Central memory CD8-positive, alpha-beta T cell (primary cell): Measurements from ENCODE around the gene UTF1.
A peak's percentile ranks its signal among the peaks of the same experiment; 100 is the strongest.

Experiments used
- ATAC-seq: fragments of 150-1000 bp; cut with Tn5 transposase; replicated peaks from 2 replicates; pipeline ENCODE4 v1.10.0; 2022; ENCODE audit warnings: mild to moderate bottlenecking, moderate FRiP score, moderate number of reproducible peaks; ENCODE audit not compliant: poor library complexity, severe bottlenecking; ENCODE audit errors: extremely low read depth
- DNase-seq, 2 donors: peaks; one replicate each; pipeline ENCODE4 v3.0.0; 2021; ENCODE audit warnings: low spot score in 2 of 2
- H3K27ac Mint-ChIP-seq: one replicate; pipeline ENCODE4 v1.8.0; 2022; ENCODE audit warnings: low read depth, mild to moderate bottlenecking, moderate library complexity, mixed read lengths
- H3K27me3 Mint-ChIP-seq: one replicate; pipeline ENCODE4 v1.8.0; 2022; ENCODE audit warnings: mixed read lengths
- H3K36me3 Mint-ChIP-seq: one replicate; pipeline ENCODE4 v1.8.0; 2022; ENCODE audit warnings: mild to moderate bottlenecking, moderate library complexity, mixed read lengths; ENCODE audit not compliant: insufficient read depth
- H3K4me1 Mint-ChIP-seq: one replicate; pipeline ENCODE4 v1.8.0; 2022; ENCODE audit warnings: mixed read lengths
- H3K4me3 Mint-ChIP-seq: one replicate; pipeline ENCODE4 v1.8.0; 2022; ENCODE audit warnings: mild to moderate bottlenecking, moderate library complexity, mixed read lengths
- H3K9me3 Mint-ChIP-seq: one replicate; pipeline ENCODE4 v1.8.0; 2022; ENCODE audit warnings: mixed read lengths

Gene UTF1

GRCh38 chr10:133273534-133274143 is 43.6 kb downstream of the UTF1 start:
- peaks cover 39% of the 10 kb centered on the region for H3K36me3 Mint-ChIP-seq
- H3K4me3 Mint-ChIP-seq = peak overlapping the region; percentile 37
- no peaks in the 10 kb centered on the region for H3K27me3 Mint-ChIP-seq
- no peak for ATAC-seq
- DNase-seq = no peak
- H3K27ac Mint-ChIP-seq = peak overlapping the region; percentile 97
- H3K4me1 Mint-ChIP-seq = peaks cover 23% of the 10 kb centered on the region
- H3K9me3 Mint-ChIP-seq = no peaks in the 10 kb centered on the region

DNA sequence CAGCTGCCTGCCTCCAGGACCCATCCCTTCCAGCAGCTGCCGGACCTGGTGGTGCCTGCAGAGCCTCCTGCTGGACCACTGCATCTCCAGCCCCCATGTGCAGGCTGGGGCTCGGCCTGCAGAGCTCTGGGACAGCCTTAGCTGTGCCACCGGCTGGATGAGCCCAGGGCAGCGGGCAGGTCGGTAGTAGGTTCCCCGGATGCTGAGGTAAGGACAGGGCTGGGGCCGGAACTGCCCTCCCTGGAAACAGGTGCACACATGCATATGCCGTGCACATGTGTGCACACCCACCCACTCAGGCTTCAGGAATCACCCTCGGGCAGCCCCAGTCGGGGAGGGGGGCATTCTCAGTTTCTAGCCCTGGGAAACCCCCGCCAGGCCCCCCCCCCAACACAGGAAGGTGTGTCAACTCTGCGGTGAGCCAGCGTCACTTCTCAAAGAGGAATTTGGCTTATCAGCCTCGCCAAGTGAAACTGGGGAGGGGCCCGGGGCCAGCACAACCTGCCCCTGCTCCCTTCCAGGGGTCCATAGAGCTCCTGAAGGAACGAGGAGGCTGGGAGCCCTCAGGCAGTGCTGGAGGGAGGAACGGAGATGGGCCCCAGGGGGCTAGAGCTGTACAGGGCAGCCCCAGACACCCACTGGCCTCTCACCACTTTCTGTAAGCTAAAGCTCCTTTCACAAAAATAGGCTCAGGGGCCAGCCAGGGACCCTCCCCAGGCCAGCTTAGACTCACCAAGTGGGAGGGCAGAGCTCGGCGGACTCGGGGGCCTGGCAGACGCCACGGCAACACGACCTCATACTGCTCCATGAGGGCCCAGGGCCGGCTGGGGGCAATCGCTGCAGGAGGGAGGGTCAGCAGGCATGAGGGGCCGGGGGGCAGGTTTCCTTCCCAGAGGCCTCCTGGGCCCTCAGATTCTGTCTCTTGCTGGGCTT is 45.0 kb downstream of the UTF1 start:
- Mint-ChIP-seq H3K36me3 (peaks cover 38% of the 10 kb centered on the region), H3K27me3 (no peaks in the 10 kb centered on the region), H3K27ac (peak overlapping the region; percentile 97), H3K4me3 (peak overlapping the region; percentile 88), H3K4me1 (peaks cover 36% of the 10 kb centered on the region), H3K9me3 (no peaks in the 10 kb centered on the region)
- DNase-seq (peak; percentile 56 to 70), ATAC-seq (peak; percentile 59)

GRCh38 chr10:133275684-133276092 is 45.7 kb downstream of the UTF1 start:
- no peak for DNase-seq

DNA sequence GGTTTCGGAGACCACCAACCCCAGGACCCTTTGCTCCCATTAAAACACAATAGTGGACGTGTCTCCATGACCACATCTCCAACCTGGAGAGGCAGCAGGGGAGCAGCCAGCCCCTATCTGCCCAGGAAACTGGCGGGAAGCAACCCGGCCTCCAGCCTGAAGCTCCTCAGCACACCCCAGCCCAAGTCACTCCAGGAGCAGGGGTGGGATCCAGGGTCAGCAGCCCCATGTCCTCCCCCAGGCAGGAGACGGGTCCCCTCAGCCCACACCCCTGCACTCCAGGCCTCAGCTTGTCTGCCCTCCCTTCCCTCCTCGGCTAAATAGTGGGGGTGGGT is 46.0 kb downstream of the UTF1 start:
- Mint-ChIP-seq H3K36me3 (peaks cover 34% of the 10 kb centered on the region), H3K27me3 (no peaks in the 10 kb centered on the region), H3K4me3 (peak overlapping the region; percentile 88), H3K9me3 (no peaks in the 10 kb centered on the region), H3K27ac (peak overlapping the region; percentile 97), H3K4me1 (peaks cover 36% of the 10 kb centered on the region)
- ATAC-seq (no peak), DNase-seq (no peak)

More at GRCh38 chr10:133275684-133276092, 45.7 kb downstream of the UTF1 start:
- peak; percentile 21 for ATAC-seq
- peak overlapping the region; percentile 88 for H3K4me3 Mint-ChIP-seq
- H3K9me3 Mint-ChIP-seq = no peaks in the 10 kb centered on the region
- H3K27me3 Mint-ChIP-seq = no peaks in the 10 kb centered on the region
- peaks cover 35% of the 10 kb centered on the region for H3K36me3 Mint-ChIP-seq
- peak overlapping the region; percentile 97 for H3K27ac Mint-ChIP-seq
- H3K4me1 Mint-ChIP-seq = peaks cover 36% of the 10 kb centered on the region

GRCh38 chr10:133276435-133277201 is 46.6 kb downstream of the UTF1 start, which contains the start of gene ADAM8:
TSS of gene ADAM8 (minus strand) at chr10:133276868. CDS start at chr10:133276817, 51 bp downstream.
- no peak for ATAC-seq
- peak within 1 kb of the TSS; percentile 97 for H3K27ac Mint-ChIP-seq
- H3K27me3 Mint-ChIP-seq = no peaks in the 10 kb centered on the region
- DNase-seq = no peak
- H3K4me3 Mint-ChIP-seq = peak within 1 kb of the TSS; percentile 88
- H3K36me3 Mint-ChIP-seq = peaks cover 36% of the 10 kb centered on the region
- peaks cover 36% of the 10 kb centered on the region for H3K4me1 Mint-ChIP-seq
- H3K9me3 Mint-ChIP-seq = no peaks in the 10 kb centered on the region

GRCh38 chr10:133277277-133277992 is 47.4 kb downstream of the UTF1 start:
- Mint-ChIP-seq H3K9me3 (no peaks in the 10 kb centered on the region), H3K27ac (peak overlapping the region; percentile 97), H3K27me3 (no peaks in the 10 kb centered on the region), H3K4me1 (peaks cover 36% of the 10 kb centered on the region), H3K4me3 (peak overlapping the region; percentile 88), H3K36me3 (peaks cover 33% of the 10 kb centered on the region)
- ATAC-seq (no peak), DNase-seq (no peak)

GRCh38 chr10:133277993-133278576 is 48.1 kb downstream of the UTF1 start:
- Mint-ChIP-seq H3K4me1 (peaks cover 36% of the 10 kb centered on the region), H3K36me3 (peaks cover 30% of the 10 kb centered on the region)

DNA sequence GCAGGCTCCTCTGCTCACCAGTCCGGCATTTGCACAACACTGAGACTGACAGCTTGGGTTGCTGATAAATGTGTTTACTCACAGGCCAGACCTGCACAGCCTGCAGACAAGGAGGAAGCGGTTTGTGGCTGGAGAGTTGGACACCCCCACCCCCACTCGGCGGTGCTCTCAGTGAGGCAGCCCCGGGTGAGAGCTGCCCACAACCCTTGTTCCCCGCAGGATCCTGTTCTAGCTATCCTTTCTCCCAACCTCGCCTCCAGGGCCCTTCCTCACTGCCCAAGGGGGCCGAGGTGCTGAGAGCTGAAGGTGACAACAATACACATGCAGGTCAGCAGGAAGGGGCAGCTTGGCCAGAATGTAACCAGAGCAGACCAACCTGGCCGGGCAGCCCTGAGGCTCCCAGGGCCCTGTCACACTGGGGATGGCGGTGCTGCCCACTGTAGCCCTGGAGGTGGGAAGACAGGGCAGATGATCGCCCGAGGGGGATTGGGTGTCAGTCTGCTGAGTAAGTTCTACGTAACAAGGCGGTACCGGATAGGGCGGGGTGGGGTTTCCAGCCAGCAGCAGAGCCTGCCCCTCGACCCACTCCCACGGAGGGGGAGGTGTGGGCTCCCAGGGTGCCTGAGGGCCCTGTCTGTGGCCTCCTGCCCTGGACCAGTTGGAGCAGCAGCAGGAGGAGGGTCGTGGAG is 48.7 kb downstream of the UTF1 start:
- Mint-ChIP-seq H3K27ac (peak overlapping the region; percentile 97), H3K27me3 (no peaks in the 10 kb centered on the region), H3K9me3 (no peaks in the 10 kb centered on the region), H3K4me1 (peaks cover 36% of the 10 kb centered on the region), H3K36me3 (peaks cover 36% of the 10 kb centered on the region), H3K4me3 (peak overlapping the region; percentile 87)
- peak; percentile 63 for ATAC-seq
- DNase-seq = peak; percentile 62 to 76

More at GRCh38 chr10:133277993-133278576, 48.1 kb downstream of the UTF1 start:
- ATAC-seq = no peak
- Mint-ChIP-seq H3K27ac (peak overlapping the region; percentile 97), H3K4me3 (peak overlapping the region; percentile 87), H3K27me3 (no peaks in the 10 kb centered on the region), H3K9me3 (no peaks in the 10 kb centered on the region)
- no peak for DNase-seq

DNA sequence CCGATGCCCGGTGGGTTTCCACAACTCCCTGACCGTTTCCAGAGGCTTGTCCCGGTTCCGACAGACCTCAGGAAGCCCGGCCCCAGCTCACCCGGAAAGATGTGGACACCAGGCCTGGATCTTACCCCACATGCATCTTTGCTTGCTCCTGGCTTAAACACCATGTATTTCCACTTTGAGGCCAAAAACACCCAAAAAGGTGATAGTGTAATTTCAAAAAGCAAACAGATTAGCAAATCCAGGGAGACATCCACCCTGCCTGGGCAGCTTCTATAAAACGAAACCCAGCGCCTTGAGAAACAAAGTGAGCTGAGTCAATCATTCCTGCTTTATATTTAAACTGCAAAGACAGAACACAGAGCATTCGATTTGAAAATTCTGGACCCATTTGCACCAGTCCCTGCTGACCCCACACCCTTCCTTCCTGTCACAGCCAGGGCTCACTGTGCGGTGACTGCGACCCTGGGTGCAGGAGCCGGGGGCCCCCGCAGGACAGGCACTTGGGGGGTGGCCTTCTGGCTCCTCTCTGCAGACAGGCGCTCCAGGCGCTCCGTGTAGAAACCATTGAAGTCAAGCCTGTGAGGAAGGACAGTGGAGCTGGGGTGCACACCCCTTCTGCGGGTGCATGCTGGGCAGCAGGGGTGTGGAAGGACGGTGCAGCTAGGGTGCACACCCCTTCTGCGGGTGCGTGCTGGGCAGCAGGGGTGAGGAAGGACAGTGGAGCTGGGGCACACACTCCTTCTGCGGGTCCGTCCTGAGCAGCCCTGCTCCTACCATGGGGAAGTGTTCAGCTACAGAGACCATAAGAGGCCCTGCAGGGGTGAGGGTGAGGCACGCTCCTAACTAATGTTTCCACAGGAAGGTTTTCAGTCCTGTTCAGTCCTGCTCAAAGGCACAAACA is 49.6 kb downstream of the UTF1 start:
- peak overlapping the region; percentile 97 for H3K27ac Mint-ChIP-seq
- peaks cover 36% of the 10 kb centered on the region for H3K4me1 Mint-ChIP-seq
- H3K36me3 Mint-ChIP-seq = peaks cover 43% of the 10 kb centered on the region
- DNase-seq (no peak), ATAC-seq (no peak)
- H3K4me3 Mint-ChIP-seq = no peak overlapping the region
- H3K9me3 Mint-ChIP-seq = no peaks in the 10 kb centered on the region
- no peaks in the 10 kb centered on the region for H3K27me3 Mint-ChIP-seq

DNA sequence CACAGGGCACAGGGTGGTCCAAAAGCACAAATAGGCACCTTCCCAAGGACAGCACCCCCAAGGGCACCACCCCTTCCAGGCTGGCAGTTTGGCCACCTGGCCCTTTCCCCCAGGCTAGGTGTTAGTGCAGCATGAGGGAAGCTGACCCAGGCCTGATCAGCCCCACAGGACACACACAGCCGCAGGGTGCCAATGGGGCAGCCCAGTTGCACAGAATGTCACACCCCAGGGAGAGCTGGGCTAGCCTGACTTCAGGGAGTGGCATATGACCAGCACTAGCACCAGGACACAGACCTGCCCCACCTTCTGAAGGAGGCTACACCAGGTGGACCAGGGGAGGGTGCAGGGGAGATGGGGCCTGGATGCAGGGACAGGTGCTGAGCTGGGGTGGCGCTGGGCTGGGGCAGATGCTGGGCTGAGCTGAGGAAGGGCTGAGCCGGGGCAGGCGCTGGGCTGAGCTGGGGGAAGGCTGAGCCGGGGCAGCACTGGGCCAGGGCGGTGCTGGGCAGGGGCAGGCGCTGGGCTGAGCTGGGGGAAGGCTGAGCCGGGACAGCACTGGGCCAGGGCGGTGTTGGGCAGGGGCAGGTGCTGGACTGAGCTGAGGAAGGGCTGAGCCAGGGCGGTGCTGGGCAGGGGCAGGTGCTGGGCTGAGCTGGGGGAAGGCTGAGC is 50.5 kb downstream of the UTF1 start:
- ATAC-seq (no peak), DNase-seq (no peak)
- Mint-ChIP-seq H3K4me1 (peaks cover 36% of the 10 kb centered on the region), H3K4me3 (no peak overlapping the region), H3K27me3 (no peaks in the 10 kb centered on the region), H3K9me3 (no peaks in the 10 kb centered on the region), H3K36me3 (peaks cover 40% of the 10 kb centered on the region), H3K27ac (peak overlapping the region; percentile 97)
